NCI-H2107 treated with DMSO at 0.1 percent for 48 hours (cell line): ENCODE measurements around the gene IFNLR1.

ENCODE experiments used
- DNase-seq: peaks from one replicate; lab custom pipeline; 2025; ENCODE audit not compliant: unreplicated experiment; lab: John Stamatoyannopoulos, UW

Gene IFNLR1

GRCh38 chr1:24107462-24108138, 79.5 kb downstream of the IFNLR1 start:
- no peak for DNase-seq

GRCh38 chr1:24105368-24106160, 81.5 kb downstream of the IFNLR1 start:
- DNase-seq, result no peak

DNA sequence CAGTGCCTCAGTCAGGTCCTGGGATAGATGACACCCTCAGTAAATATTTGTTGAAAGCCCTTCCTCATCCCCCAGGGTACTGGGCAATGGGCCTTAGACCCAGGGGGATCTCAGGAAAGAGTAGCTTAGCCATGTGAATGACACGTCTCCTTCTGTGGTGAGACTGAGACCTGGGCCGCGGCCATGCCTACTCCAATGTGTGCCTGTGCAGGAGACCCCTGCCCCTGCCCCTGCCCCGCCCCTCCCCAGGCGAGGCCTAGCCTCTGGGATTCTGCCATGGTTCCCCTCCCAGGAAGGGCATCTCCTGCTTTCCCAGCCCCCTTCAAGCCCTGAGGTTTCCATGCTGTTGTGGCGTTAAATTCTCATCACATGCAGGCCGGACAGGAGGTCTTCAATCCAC, 82.2 kb downstream of the IFNLR1 start:
- no peak for DNase-seq
